ENCODE results near the gene DCDC2C.

The DCDC2C gene, protein sequence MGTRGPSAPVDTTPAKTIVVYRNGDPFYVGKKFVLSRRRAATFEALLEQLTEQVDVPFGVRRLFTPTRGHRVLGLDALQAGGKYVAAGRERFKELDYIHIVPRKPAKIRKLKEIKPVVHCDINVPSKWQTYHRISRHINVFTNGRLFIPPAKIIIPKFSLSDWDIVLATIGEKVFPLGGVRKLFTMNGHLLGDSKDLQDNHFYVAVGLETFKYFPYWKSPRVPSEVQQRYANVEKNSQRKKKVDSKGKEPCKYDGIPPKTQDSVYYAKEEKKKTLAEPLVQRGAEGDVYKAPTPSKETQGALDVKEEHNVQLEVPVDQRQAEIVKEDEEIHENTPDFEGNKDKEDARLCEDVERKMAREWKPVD

DNA sequence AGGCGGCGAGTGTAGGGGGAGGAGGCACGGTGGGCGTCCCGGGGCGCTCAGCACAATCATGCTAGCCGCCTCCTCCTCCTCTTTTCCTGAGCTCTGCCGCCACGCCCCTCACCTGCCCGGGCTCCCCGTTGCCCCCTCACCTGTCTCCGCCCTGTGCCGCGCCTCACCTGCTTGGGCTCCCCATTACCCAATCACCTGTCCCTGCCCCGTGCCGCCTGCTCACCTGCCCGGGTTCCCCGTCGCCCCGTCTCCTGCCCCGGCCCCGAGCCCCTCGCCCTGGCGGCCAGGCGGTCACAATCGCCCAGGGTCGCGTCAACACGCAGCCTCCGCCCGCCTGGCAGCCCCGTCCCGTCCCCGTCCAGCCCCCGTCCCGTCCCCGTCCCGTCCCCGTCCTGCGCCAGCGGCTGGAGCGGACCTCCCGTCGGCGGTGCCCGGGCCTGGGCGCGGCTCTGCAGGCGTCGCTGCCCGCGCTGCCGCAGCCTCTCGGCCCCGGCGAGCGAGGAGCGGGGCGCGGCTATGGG, at the start of gene DCDC2C:
TSS of gene DCDC2C (plus strand) at position 340 of the 521 bp plus-strand sequence. CDS start at position 517, 177 bp downstream.
- Histone ChIP-seq H3K27ac (ENCODE audit: low read length) (no peak within 1 kb of the TSS), H3K27me3 (ENCODE audit: low read depth, low read length) (no peaks in the 10 kb centered on the region; the same call in 1 of the 2 replicates), H3K4me1 (ENCODE audit: low read length) (no peaks in the 10 kb centered on the region), H3K79me2 (ENCODE audit: low read length) (no peaks in the 10 kb centered on the region), H3K36me3 (replicated peaks; ENCODE audit: low read depth, low read length) (no peaks in the 10 kb centered on the region), H3K4me3 (ENCODE audit: low read length) (no peak within 1 kb of the TSS), H2AFZ (ENCODE audit: low read depth, low read length) (no peak within 1 kb of the TSS), H3K9me3 (ENCODE audit: insufficient read depth, low read length) (no peaks in the 10 kb centered on the region), H4K20me1 (ENCODE audit: insufficient read depth, low read length) (no peaks in the 10 kb centered on the region), H3K9ac (ENCODE audit: low read length) (no peak within 1 kb of the TSS), H3K4me2 (ENCODE audit: low read length) (no peak within 1 kb of the TSS)
- TF ChIP-seq, protein P1, sequence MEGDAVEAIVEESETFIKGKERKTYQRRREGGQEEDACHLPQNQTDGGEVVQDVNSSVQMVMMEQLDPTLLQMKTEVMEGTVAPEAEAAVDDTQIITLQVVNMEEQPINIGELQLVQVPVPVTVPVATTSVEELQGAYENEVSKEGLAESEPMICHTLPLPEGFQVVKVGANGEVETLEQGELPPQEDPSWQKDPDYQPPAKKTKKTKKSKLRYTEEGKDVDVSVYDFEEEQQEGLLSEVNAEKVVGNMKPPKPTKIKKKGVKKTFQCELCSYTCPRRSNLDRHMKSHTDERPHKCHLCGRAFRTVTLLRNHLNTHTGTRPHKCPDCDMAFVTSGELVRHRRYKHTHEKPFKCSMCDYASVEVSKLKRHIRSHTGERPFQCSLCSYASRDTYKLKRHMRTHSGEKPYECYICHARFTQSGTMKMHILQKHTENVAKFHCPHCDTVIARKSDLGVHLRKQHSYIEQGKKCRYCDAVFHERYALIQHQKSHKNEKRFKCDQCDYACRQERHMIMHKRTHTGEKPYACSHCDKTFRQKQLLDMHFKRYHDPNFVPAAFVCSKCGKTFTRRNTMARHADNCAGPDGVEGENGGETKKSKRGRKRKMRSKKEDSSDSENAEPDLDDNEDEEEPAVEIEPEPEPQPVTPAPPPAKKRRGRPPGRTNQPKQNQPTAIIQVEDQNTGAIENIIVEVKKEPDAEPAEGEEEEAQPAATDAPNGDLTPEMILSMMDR (IDR thresholded peaks at IDR 0.05; ENCODE audit: low read depth, low read length) = no peak
- TF ChIP-seq EZH2phosphoT487 (IDR thresholded peaks at IDR 0.05; ENCODE audit: low read depth) = no peak

DNA sequence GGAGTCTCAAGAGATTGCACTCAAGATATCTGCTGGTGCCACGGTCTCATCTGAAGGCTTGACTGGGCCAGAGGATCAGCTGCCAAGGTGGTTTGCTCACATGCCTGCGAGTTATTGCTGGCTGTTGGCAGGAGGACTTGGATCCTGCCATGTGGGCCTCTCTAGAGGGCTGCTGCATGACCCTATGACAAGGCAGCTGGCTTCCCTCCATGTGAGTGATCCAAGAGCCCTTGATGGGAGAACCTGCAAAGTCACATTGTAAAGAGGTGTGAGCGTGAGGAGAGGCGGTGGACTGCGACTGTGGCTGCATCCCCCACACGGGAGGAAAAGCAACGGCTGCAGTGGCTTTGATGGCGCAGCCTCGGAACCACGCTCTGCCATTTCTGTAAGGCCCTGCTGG, 49.4 kb upstream of the DCDC2C start:
- Histone ChIP-seq H3K36me3 (replicated peaks; ENCODE audit: low read depth, low read length) (no peaks in the 10 kb centered on the region), H4K20me1 (ENCODE audit: insufficient read depth, low read length) (no peaks in the 10 kb centered on the region), H3K27ac (ENCODE audit: low read length) (peak overlapping the region; percentile 22; the same call in 1 of the 2 replicates), H3K4me2 (ENCODE audit: low read length) (no peak overlapping the region), H2AFZ (ENCODE audit: low read depth, low read length) (no peak overlapping the region), H3K79me2 (ENCODE audit: low read length) (no peaks in the 10 kb centered on the region), H3K9ac (ENCODE audit: low read length) (no peak overlapping the region), H3K9me3 (ENCODE audit: insufficient read depth, low read length) (peaks cover 4% of the 10 kb centered on the region; the same call in 1 of the 2 replicates), H3K4me3 (ENCODE audit: low read length) (no peak overlapping the region), H3K27me3 (ENCODE audit: low read depth, low read length) (no peaks in the 10 kb centered on the region), H3K4me1 (ENCODE audit: low read length) (peaks cover 61% of the 10 kb centered on the region)
- TF ChIP-seq, protein P1 (IDR thresholded peaks at IDR 0.05; ENCODE audit: low read depth, low read length) = no peak
- no peak for TF ChIP-seq EZH2phosphoT487 (IDR thresholded peaks at IDR 0.05; ENCODE audit: low read depth)

- no peak overlapping the region for H3K4me3 ChIP-seq (ENCODE audit: low read length)
- H3K79me2 ChIP-seq (ENCODE audit: low read length) = no peaks in the 10 kb centered on the region
- peak overlapping the region; percentile 29; the same call in 1 of the 2 replicates for H3K4me2 ChIP-seq (ENCODE audit: low read length)
- peaks cover 4% of the 10 kb centered on the region; the same call in 1 of the 2 replicates for H3K9me3 ChIP-seq (ENCODE audit: insufficient read depth, low read length)
- H3K4me1 ChIP-seq (ENCODE audit: low read length) = peaks cover 68% of the 10 kb centered on the region
- H3K36me3 ChIP-seq (replicated peaks; ENCODE audit: low read depth, low read length) = no peaks in the 10 kb centered on the region
- H3K9ac ChIP-seq (ENCODE audit: low read length) = no peak overlapping the region
- no peaks in the 10 kb centered on the region for H3K27me3 ChIP-seq (ENCODE audit: low read depth, low read length)
- peak overlapping the region; percentile 22; the same call in 1 of the 2 replicates for H3K27ac ChIP-seq (ENCODE audit: low read length)
- H2AFZ ChIP-seq (ENCODE audit: low read depth, low read length) = no peak overlapping the region
- TF ChIP-seq, protein P1 (IDR thresholded peaks at IDR 0.05; ENCODE audit: low read depth, low read length) = no peak
- TF ChIP-seq EZH2phosphoT487 (IDR thresholded peaks at IDR 0.05; ENCODE audit: low read depth) = no peak
- no peaks in the 10 kb centered on the region for H4K20me1 ChIP-seq (ENCODE audit: insufficient read depth, low read length)
Observed at GRCh38 chr2:3654531-3655225, 48.7 kb upstream of the DCDC2C start.
